Osteoblast (primary cell): ENCODE data around the gene SLC4A9. TPM values are rescaled to one million over a fixed set of nuclear protein-coding genes. Genes with fewer than 3 reads are reported as not detected.
A peak's percentile ranks its signal among the peaks of the same experiment; 100 is the strongest.

ENCODE experiments used
- DNase-seq: peaks from one replicate; pipeline ENCODE4 v3.0.0; 2011; ENCODE audit warnings: low spot score, mixed read lengths; ENCODE audit not compliant: insufficient read length; ENCODE audit errors: missing footprints
- H2AFZ ChIP-seq: 2 replicates; pipeline ENCODE4 v1.6.0; 2011; ENCODE audit warnings: mild to moderate bottlenecking, low read length
- H3K27ac ChIP-seq: 2 replicates; pipeline ENCODE4 v1.5.1; 2011; ENCODE audit warnings: mild to moderate bottlenecking, low read depth, low read length, moderate library complexity
- H3K27me3 ChIP-seq: 2 replicates; pipeline ENCODE4 v1.6.0; 2012; ENCODE audit warnings: mild to moderate bottlenecking, control low read depth, inconsistent platforms, low read length, moderate library complexity; ENCODE audit not compliant: insufficient read depth
- H3K36me3 ChIP-seq: 2 replicates; pipeline ENCODE4 v1.5.1; 2011; ENCODE audit warnings: mild to moderate bottlenecking, low read length, control low read depth, moderate library complexity; ENCODE audit not compliant: insufficient read depth
- H3K4me1 ChIP-seq: 2 replicates; pipeline ENCODE4 v1.5.1; 2011; ENCODE audit warnings: mild to moderate bottlenecking, low read length, control low read depth, moderate library complexity; ENCODE audit not compliant: insufficient read depth
- H3K4me2 ChIP-seq: 2 replicates; pipeline ENCODE4 v1.6.0; 2011; ENCODE audit warnings: mild to moderate bottlenecking, low read length; ENCODE audit not compliant: insufficient read depth
- H3K4me3 ChIP-seq: fragments of 200-600 bp; sonication (generic); 3 replicates; pipeline ENCODE4 v1.5.1; 2012; ENCODE audit warnings: mild to moderate bottlenecking, low read length, inconsistent platforms; ENCODE audit not compliant: insufficient read depth
- H3K79me2 ChIP-seq: 2 replicates; pipeline ENCODE4 v1.6.0; 2012; ENCODE audit warnings: mild to moderate bottlenecking, low read length, control low read depth, inconsistent platforms; ENCODE audit not compliant: insufficient read depth
- H3K9me3 ChIP-seq: 2 replicates; pipeline ENCODE4 v1.5.1; 2011; ENCODE audit warnings: low read depth, low read length, control low read depth
- H4K20me1 ChIP-seq: 2 replicates; pipeline ENCODE4 v1.6.0; 2012; ENCODE audit warnings: mild to moderate bottlenecking, low read length, control low read depth; ENCODE audit not compliant: insufficient read depth
- total RNA-seq: library from RNA; depleted of rRNA; stranded (reverse); fragments of >200 nt; gene quantifications from 2 replicates; pipeline ENCODE4 v1.2.3, GENCODE V29; 2012
- TF ChIP-seq, protein P1 (sequence below): IDR thresholded peaks from 2 replicates; pipeline ENCODE4 v1.5.1; 2011; ENCODE audit warnings: mild to moderate bottlenecking, low read depth, low read length, moderate library complexity; ENCODE audit errors: extremely low read depth

The SLC4A9 gene, protein sequence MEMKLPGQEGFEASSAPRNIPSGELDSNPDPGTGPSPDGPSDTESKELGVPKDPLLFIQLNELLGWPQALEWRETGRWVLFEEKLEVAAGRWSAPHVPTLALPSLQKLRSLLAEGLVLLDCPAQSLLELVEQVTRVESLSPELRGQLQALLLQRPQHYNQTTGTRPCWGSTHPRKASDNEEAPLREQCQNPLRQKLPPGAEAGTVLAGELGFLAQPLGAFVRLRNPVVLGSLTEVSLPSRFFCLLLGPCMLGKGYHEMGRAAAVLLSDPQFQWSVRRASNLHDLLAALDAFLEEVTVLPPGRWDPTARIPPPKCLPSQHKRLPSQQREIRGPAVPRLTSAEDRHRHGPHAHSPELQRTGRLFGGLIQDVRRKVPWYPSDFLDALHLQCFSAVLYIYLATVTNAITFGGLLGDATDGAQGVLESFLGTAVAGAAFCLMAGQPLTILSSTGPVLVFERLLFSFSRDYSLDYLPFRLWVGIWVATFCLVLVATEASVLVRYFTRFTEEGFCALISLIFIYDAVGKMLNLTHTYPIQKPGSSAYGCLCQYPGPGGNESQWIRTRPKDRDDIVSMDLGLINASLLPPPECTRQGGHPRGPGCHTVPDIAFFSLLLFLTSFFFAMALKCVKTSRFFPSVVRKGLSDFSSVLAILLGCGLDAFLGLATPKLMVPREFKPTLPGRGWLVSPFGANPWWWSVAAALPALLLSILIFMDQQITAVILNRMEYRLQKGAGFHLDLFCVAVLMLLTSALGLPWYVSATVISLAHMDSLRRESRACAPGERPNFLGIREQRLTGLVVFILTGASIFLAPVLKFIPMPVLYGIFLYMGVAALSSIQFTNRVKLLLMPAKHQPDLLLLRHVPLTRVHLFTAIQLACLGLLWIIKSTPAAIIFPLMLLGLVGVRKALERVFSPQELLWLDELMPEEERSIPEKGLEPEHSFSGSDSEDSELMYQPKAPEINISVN
- total RNA-seq, result not detected in 2 replicates

DNA sequence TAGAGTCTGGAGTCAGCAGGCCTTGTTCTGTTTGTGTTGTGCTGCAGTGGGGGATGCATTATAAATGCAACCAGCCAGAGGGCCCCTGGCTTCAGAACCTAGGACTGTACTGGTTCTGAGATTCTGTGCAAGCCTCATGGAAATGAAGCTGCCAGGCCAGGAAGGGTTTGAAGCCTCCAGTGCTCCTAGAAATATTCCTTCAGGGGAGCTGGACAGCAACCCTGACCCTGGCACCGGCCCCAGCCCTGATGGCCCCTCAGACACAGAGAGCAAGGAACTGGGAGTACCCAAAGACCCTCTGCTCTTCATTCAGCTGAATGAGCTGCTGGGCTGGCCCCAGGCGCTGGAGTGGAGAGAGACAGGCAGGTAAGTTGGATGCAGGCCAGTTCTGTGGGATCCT is at the start of gene SLC4A9:
TSS of gene SLC4A9 (plus strand) at position 94 of the 400 bp plus-strand sequence. CDS start at position 137, 43 bp downstream.
- Histone ChIP-seq H3K4me3 (no peak within 1 kb of the TSS), H3K36me3 (no peaks in the 10 kb centered on the region), H3K27ac (no peak within 1 kb of the TSS), H3K4me1 (peaks cover 8% of the 10 kb centered on the region), H3K4me2 (no peak within 1 kb of the TSS), H3K79me2 (no peaks in the 10 kb centered on the region), H3K27me3 (no peaks in the 10 kb centered on the region), H3K9me3 (no peaks in the 10 kb centered on the region), H2AFZ (no peak within 1 kb of the TSS), H4K20me1 (no peaks in the 10 kb centered on the region)
- TF ChIP-seq, protein P1, sequence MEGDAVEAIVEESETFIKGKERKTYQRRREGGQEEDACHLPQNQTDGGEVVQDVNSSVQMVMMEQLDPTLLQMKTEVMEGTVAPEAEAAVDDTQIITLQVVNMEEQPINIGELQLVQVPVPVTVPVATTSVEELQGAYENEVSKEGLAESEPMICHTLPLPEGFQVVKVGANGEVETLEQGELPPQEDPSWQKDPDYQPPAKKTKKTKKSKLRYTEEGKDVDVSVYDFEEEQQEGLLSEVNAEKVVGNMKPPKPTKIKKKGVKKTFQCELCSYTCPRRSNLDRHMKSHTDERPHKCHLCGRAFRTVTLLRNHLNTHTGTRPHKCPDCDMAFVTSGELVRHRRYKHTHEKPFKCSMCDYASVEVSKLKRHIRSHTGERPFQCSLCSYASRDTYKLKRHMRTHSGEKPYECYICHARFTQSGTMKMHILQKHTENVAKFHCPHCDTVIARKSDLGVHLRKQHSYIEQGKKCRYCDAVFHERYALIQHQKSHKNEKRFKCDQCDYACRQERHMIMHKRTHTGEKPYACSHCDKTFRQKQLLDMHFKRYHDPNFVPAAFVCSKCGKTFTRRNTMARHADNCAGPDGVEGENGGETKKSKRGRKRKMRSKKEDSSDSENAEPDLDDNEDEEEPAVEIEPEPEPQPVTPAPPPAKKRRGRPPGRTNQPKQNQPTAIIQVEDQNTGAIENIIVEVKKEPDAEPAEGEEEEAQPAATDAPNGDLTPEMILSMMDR, result no peak
- no peak for DNase-seq

DNA sequence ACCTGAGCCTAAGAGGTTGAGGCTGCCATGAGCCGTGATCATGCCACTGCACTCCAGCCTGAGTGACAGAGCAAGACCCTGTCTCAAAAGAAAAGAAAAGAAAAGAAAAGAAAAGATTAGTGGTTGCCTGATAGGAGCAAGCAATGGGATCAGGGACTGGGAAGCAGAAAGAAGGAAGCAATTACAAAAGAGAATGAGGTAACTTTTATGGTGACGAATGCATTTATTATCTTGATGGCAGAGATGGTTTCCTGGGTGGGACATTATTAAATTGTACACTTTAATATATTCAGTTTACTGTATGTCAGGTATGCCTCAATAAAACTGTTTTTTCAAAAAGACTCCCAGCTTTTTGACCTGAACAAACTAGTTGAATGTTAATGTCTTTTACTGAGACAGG is 49.6 kb upstream of the SLC4A9 start:
- no peaks in the 10 kb centered on the region for H3K79me2 ChIP-seq
- H2AFZ ChIP-seq, result peak overlapping the region; percentile 4
- no peaks in the 10 kb centered on the region for H3K36me3 ChIP-seq
- no peak for DNase-seq
- H3K9me3 ChIP-seq, result no peaks in the 10 kb centered on the region
- no peaks in the 10 kb centered on the region for H4K20me1 ChIP-seq
- peaks cover 37% of the 10 kb centered on the region for H3K4me1 ChIP-seq
- H3K4me3 ChIP-seq, result no peak overlapping the region
- H3K27me3 ChIP-seq, result no peaks in the 10 kb centered on the region
- H3K4me2 ChIP-seq, result peak overlapping the region; percentile 54
- TF ChIP-seq, protein P1, result no peak
- peak overlapping the region; percentile 94 for H3K27ac ChIP-seq

- peak overlapping the region; percentile 54 for H3K4me2 ChIP-seq
- H3K27ac ChIP-seq, result peak overlapping the region; percentile 94
- no peak overlapping the region for H3K4me3 ChIP-seq
- peak; percentile 88 for DNase-seq
- H2AFZ ChIP-seq, result no peak overlapping the region
- no peaks in the 10 kb centered on the region for H4K20me1 ChIP-seq
- no peaks in the 10 kb centered on the region for H3K79me2 ChIP-seq
- no peaks in the 10 kb centered on the region for H3K9me3 ChIP-seq
- no peaks in the 10 kb centered on the region for H3K36me3 ChIP-seq
- peaks cover 37% of the 10 kb centered on the region for H3K4me1 ChIP-seq
- no peaks in the 10 kb centered on the region for H3K27me3 ChIP-seq
- TF ChIP-seq, protein P1, result no peak
These were observed 49.0 kb upstream of the SLC4A9 start for GRCh38 chr5:140311011-140311467.
